ENCODE measurements around the gene POLR3E.
"Not testable (repeated sequence)": the region's sequence is repeated elsewhere in the genome, so short reads cannot be mapped to it uniquely, and the experiment has no call there.

The POLR3E gene

GRCh38 chr16:22337045-22337444, 39.8 kb downstream of the POLR3E start:
- no peak overlapping the region for H3K27ac ChIP-seq
- TF ChIP-seq, protein P1, sequence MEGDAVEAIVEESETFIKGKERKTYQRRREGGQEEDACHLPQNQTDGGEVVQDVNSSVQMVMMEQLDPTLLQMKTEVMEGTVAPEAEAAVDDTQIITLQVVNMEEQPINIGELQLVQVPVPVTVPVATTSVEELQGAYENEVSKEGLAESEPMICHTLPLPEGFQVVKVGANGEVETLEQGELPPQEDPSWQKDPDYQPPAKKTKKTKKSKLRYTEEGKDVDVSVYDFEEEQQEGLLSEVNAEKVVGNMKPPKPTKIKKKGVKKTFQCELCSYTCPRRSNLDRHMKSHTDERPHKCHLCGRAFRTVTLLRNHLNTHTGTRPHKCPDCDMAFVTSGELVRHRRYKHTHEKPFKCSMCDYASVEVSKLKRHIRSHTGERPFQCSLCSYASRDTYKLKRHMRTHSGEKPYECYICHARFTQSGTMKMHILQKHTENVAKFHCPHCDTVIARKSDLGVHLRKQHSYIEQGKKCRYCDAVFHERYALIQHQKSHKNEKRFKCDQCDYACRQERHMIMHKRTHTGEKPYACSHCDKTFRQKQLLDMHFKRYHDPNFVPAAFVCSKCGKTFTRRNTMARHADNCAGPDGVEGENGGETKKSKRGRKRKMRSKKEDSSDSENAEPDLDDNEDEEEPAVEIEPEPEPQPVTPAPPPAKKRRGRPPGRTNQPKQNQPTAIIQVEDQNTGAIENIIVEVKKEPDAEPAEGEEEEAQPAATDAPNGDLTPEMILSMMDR (IDR thresholded peaks at IDR 0.05): no peak
- no peak for TF ChIP-seq ZFX (IDR thresholded peaks at IDR 0.05; ENCODE audit: borderline replicate concordance)

- TF ChIP-seq ZFX (IDR thresholded peaks at IDR 0.05; ENCODE audit: borderline replicate concordance): no peak
- TF ChIP-seq, protein P1 (IDR thresholded peaks at IDR 0.05): no peak
Observed at GRCh38 chr16:22337849-22338635, 40.8 kb downstream of the POLR3E start.

DNA sequence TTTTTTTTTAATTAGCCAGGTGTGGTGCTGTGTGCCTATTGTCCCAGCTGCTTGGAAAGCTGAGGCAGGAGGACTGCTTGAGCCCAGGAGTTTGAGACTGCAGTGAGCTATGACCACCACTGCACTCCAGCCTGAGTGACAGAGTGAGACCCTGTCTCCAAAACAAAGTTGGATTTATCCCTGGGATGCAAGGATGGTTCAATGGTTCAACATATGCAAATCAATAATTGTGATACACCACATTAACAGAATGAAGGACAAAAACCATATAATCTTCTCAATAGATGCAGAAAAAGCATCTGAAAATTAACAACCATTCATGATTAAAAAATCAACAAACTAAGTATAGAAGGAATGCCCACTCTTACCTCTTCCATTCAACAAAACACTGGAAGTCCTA, 43.7 kb downstream of the POLR3E start:
- H3K27ac ChIP-seq: no peak overlapping the region
- TF ChIP-seq ZFX (IDR thresholded peaks at IDR 0.05; ENCODE audit: borderline replicate concordance): no peak
- TF ChIP-seq, protein P1 (IDR thresholded peaks at IDR 0.05): no peak

More at GRCh38 chr16:22337849-22338635, 40.8 kb downstream of the POLR3E start:
- H3K27ac ChIP-seq: no peak overlapping the region

DNA sequence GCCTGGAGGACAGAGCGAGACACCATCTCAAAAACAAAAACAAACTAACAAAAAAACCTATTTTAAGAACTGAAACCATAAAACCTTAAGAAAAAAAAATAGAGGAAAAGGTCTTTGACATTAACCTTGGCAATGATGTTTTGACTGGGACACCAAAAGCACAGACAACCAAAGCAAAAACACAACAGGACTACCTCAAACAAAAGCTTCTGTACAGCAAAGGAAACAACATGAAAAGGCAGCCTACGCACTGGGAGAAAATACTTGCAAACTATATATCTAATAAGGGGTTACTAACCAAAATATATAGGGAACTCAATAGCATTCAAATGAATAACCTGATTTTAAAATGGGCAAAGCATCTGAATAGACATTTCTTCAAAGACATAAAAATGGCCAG, 44.9 kb downstream of the POLR3E start:
- TF ChIP-seq, protein P1 (IDR thresholded peaks at IDR 0.05): no peak
- TF ChIP-seq ZFX (IDR thresholded peaks at IDR 0.05; ENCODE audit: borderline replicate concordance): no peak
- H3K27ac ChIP-seq: no peak overlapping the region

GRCh38 chr16:22346483-22346882, 49.3 kb downstream of the POLR3E start:
- no peak overlapping the region for H3K27ac ChIP-seq
- no peak for TF ChIP-seq ZFX (IDR thresholded peaks at IDR 0.05; ENCODE audit: borderline replicate concordance)
- TF ChIP-seq, protein P1 (IDR thresholded peaks at IDR 0.05): no peak

DNA sequence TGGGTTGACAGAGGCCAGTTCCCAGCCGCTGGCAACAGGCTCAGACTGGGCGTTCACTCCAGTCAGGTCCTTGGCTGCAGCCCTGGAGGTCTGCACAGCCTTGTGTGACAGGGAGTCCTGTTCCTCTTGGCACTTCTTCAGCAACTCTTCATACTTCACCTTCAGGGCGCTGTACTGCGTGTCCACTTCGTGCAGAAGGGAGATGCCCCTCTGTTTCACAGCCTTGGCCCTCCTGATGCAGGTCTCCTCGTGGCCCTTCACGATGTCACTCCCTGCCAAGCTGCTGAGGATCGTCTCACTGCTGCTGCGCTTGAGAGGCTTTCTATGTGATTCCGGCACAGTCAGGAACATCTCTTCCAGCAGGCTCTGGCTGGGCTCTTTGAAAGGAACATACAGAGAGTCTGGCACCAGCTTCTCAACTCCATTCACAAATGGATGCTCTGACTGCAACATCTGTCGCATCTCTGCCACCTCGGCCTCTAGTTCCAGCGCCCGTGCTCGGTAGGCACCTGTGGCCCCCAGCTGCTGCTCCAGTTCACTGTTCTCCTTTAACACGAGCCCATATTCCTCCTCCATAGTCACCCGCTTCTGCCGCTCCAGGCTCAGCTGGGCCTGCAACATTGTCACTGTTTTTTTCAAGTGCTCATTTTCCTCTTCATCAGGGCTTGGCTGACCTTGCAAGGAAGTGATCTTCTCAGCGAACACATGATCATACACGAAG, 50.1 kb downstream of the POLR3E start:
- TF ChIP-seq ZFX (IDR thresholded peaks at IDR 0.05; ENCODE audit: borderline replicate concordance): no peak
- TF ChIP-seq, protein P1 (IDR thresholded peaks at IDR 0.05): no peak
- H3K27ac ChIP-seq: no peak overlapping the region

GRCh38 chr16:22348291-22348690, 51.1 kb downstream of the POLR3E start:
- no peak overlapping the region for H3K27ac ChIP-seq
- no peak for TF ChIP-seq ZFX (IDR thresholded peaks at IDR 0.05; ENCODE audit: borderline replicate concordance)
- TF ChIP-seq, protein P1 (IDR thresholded peaks at IDR 0.05): no peak

GRCh38 chr16:22351017-22351416, 53.8 kb downstream of the POLR3E start:
- not testable (repeated sequence) for H3K27ac ChIP-seq

Data from 22Rv1 (cell line).